ENCODE results near the gene DDIT4L. TPM values are rescaled to one million over a fixed set of nuclear protein-coding genes. Genes with fewer than 3 reads are reported as not detected.
"Not testable (repeated sequence)": the region's sequence is repeated elsewhere in the genome, so short reads cannot be mapped to it uniquely, and the experiment has no call there.

Gene DDIT4L
- total and polyA plus RNA-seq, 4 experiments from 2014 or later: 0.32 TPM; not detected in 3

GRCh38 chr4:100198061-100198460, 7.8 kb upstream of the DDIT4L start:
- Mint-ChIP-seq H3K27ac (no peak overlapping the region), H3K4me3 (no peak overlapping the region), H3K4me1 (peaks cover 0 to 1% (median 0%) of the 10 kb centered on the region in 4 donors), H3K9me3 (no peaks in the 10 kb centered on the region), H3K36me3 (no peaks in the 10 kb centered on the region), H3K27me3 (peaks cover 0 to 5% of the 10 kb centered on the region in 2 donors)
- DNase-seq: no peak
- intact Hi-C loops (cut with micrococcal nuclease): no loop called here
- ChIA-PET POLR2A (ENCODE audit: partially characterized antibody) (no interaction called here), CTCF (ENCODE audit: partially characterized antibody) (interaction anchor here (1.3 kb wide), 1 partner anchor 11 kb away, joined by 3 read pairs; no protein-coding TSS in a partner anchor)
- Histone ChIP-seq H3K4me3 (ENCODE audit: low read length in 2 of 2) (no peak overlapping the region), H3K27ac (ENCODE audit: low read depth, low read length) (no peak overlapping the region), H3K4me1 (ENCODE audit: insufficient read depth, low read length) (no peaks in the 10 kb centered on the region), H3K27me3 (ENCODE audit: insufficient read depth, low read length) (no peaks in the 10 kb centered on the region), H3K36me3 (ENCODE audit: insufficient read depth, low read length) (no peaks in the 10 kb centered on the region), H3K9me3 (ENCODE audit: control insufficient read depth in 1 of 2, low read length in 2 of 2) (no peaks in the 10 kb centered on the region)

- CTCF ChIA-PET (ENCODE audit: partially characterized antibody); POLR2A ChIA-PET (ENCODE audit: partially characterized antibody); H3K36me3 ChIP-seq (ENCODE audit: insufficient read depth, low read length); DNase-seq; H3K4me3 Mint-ChIP-seq; H3K4me1 Mint-ChIP-seq; H3K27me3 ChIP-seq (ENCODE audit: insufficient read depth, low read length); H3K36me3 Mint-ChIP-seq; H3K4me3 ChIP-seq (ENCODE audit: low read length in 2 of 2); H3K9me3 Mint-ChIP-seq; H3K27me3 Mint-ChIP-seq; intact Hi-C loops (cut with micrococcal nuclease); H3K27ac Mint-ChIP-seq; H3K9me3 ChIP-seq (ENCODE audit: control insufficient read depth in 1 of 2, low read length in 2 of 2); H3K4me1 ChIP-seq (ENCODE audit: insufficient read depth, low read length); H3K27ac ChIP-seq (ENCODE audit: low read depth, low read length): not testable (repeated sequence)
Measured at GRCh38 chr4:100196388-100197071, 6.3 kb upstream of the DDIT4L start.

GRCh38 chr4:100190643-100191600, 654 bp upstream of the DDIT4L start:
- intact Hi-C loops (cut with micrococcal nuclease): no loop called here
- peaks cover 5% of the 10 kb centered on the region for H3K27me3 ChIP-seq (ENCODE audit: insufficient read depth, low read length)
- H3K4me1 ChIP-seq (ENCODE audit: insufficient read depth, low read length): peaks cover 10% of the 10 kb centered on the region
- CTCF ChIA-PET (ENCODE audit: partially characterized antibody): no interaction called here
- no peaks in the 10 kb centered on the region for H3K36me3 ChIP-seq (ENCODE audit: insufficient read depth, low read length)
- H3K4me3 ChIP-seq (ENCODE audit: low read length in 2 of 2): peak overlapping the region in 1 of 2 donors; percentile 17
- peaks cover 10 to 21% (median 13%) of the 10 kb centered on the region in 4 donors for H3K4me1 Mint-ChIP-seq
- H3K27ac ChIP-seq (ENCODE audit: low read depth, low read length): no peak overlapping the region
- no peaks in the 10 kb centered on the region for H3K36me3 Mint-ChIP-seq
- no peaks in the 10 kb centered on the region for H3K9me3 Mint-ChIP-seq
- POLR2A ChIA-PET (ENCODE audit: partially characterized antibody): no interaction called here
- H3K27me3 Mint-ChIP-seq: peaks cover 22 to 34% of the 10 kb centered on the region in 2 donors
- no peak overlapping the region for H3K27ac Mint-ChIP-seq
- no peaks in the 10 kb centered on the region for H3K9me3 ChIP-seq (ENCODE audit: control insufficient read depth in 1 of 2, low read length in 2 of 2)
- DNase-seq: no peak
- peak overlapping the region; percentile 75 to 91 (median 84) for H3K4me3 Mint-ChIP-seq

DNA sequence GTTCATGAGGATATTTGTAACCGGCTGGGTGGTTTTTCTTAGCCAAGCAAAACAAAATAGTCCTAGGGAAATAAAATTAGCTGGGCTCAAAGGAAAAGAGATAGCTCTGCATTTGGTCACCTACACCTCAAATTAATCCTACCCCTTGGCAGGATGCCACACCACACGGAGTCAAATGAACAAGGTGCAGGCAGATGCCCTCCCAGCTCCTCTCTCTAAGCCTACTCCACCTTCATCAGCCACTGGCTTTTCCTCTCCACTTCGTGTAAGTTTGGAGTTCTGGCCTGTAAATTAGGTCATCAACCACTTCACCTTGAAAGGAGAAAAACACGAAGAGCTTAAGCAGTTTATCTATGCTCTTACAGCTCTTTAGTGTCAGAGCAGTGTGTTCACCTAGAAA, 1.4 kb downstream of the DDIT4L start:
- Histone ChIP-seq H3K27me3 (ENCODE audit: insufficient read depth, low read length) (peaks cover 5% of the 10 kb centered on the region), H3K4me1 (ENCODE audit: insufficient read depth, low read length) (peaks cover 10% of the 10 kb centered on the region), H3K9me3 (ENCODE audit: control insufficient read depth in 1 of 2, low read length in 2 of 2) (no peaks in the 10 kb centered on the region), H3K27ac (ENCODE audit: low read depth, low read length) (no peak overlapping the region), H3K36me3 (ENCODE audit: insufficient read depth, low read length) (no peaks in the 10 kb centered on the region), H3K4me3 (ENCODE audit: low read length in 2 of 2) (no peak overlapping the region)
- peak overlapping the region in 6 of 8 donors; percentile 62 to 83 (median 78) for H3K4me3 Mint-ChIP-seq
- peaks cover 27 to 36% of the 10 kb centered on the region in 2 donors for H3K27me3 Mint-ChIP-seq
- H3K27ac Mint-ChIP-seq: no peak overlapping the region
- H3K9me3 Mint-ChIP-seq: no peaks in the 10 kb centered on the region
- DNase-seq: no peak
- intact Hi-C loops (cut with micrococcal nuclease): no loop called here
- no peaks in the 10 kb centered on the region for H3K36me3 Mint-ChIP-seq
- CTCF ChIA-PET (ENCODE audit: partially characterized antibody): interaction anchor here (1.4 kb wide), 1 partner anchor 95 kb away, joined by 4 read pairs; no protein-coding TSS in a partner anchor
- peaks cover 9 to 21% (median 13%) of the 10 kb centered on the region in 4 donors for H3K4me1 Mint-ChIP-seq
- POLR2A ChIA-PET (ENCODE audit: partially characterized antibody): no interaction called here

DNA sequence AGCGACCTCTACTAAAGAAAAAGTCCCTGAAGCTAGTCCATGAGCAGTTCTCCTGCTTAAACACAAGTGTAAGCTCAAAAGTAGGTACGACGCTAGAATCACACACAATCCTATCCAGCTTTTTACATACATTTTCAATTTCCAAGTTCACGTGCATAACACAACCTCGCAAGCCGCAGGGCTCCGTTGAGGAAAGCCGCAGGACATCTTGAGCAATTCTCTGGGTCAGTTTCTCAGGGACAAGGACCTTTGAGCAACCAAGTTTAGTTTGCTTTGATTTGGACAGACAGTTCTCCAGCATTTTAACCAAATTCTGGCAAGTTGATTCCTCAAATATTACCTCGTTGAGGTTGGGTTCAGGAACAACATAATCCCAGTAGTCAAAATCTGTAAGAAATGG, 2.5 kb downstream of the DDIT4L start:
- H3K4me1 ChIP-seq (ENCODE audit: insufficient read depth, low read length): peaks cover 10% of the 10 kb centered on the region
- Mint-ChIP-seq H3K4me3 (no peak overlapping the region), H3K27ac (no peak overlapping the region), H3K36me3 (no peaks in the 10 kb centered on the region), H3K27me3 (peaks cover 27 to 38% of the 10 kb centered on the region in 2 donors), H3K9me3 (no peaks in the 10 kb centered on the region), H3K4me1 (peaks cover 9 to 21% (median 13%) of the 10 kb centered on the region in 4 donors)
- intact Hi-C loops (cut with micrococcal nuclease): no loop called here
- H3K27ac ChIP-seq (ENCODE audit: low read depth, low read length): no peak overlapping the region
- H3K27me3 ChIP-seq (ENCODE audit: insufficient read depth, low read length): peaks cover 5% of the 10 kb centered on the region
- no peak for DNase-seq
- no peaks in the 10 kb centered on the region for H3K36me3 ChIP-seq (ENCODE audit: insufficient read depth, low read length)
- ChIA-PET POLR2A (ENCODE audit: partially characterized antibody) (no interaction called here), CTCF (ENCODE audit: partially characterized antibody) (no interaction called here)
- H3K9me3 ChIP-seq (ENCODE audit: control insufficient read depth in 1 of 2, low read length in 2 of 2): no peaks in the 10 kb centered on the region
- H3K4me3 ChIP-seq (ENCODE audit: low read length in 2 of 2): no peak overlapping the region

DNA sequence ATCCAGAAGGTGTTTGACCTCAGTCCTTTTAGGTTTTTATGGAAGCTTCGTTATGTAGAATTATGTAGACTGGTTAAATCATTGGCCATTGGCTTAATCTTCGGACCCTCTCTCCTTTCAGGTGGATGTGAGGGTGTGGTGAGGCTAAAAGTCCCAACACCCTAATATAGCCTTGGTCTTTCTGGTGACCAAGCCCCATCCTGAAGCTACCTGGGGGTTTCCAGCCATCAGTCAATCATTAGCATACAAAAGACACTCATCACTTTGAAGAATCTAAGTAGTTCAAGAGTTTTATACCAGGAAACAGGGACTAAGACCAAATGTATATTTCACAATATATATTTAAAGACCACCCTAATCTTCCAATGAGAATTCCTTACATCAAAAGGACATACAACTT, 5.5 kb downstream of the DDIT4L start:
- no peaks in the 10 kb centered on the region for H3K36me3 Mint-ChIP-seq
- no peak overlapping the region for H3K27ac Mint-ChIP-seq
- H3K27me3 Mint-ChIP-seq: peaks cover 18 to 32% of the 10 kb centered on the region in 2 donors
- POLR2A ChIA-PET (ENCODE audit: partially characterized antibody): no interaction called here
- no peak overlapping the region for H3K4me3 Mint-ChIP-seq
- H3K27ac ChIP-seq (ENCODE audit: low read depth, low read length): no peak overlapping the region
- peaks cover 4% of the 10 kb centered on the region for H3K4me1 ChIP-seq (ENCODE audit: insufficient read depth, low read length)
- no peaks in the 10 kb centered on the region for H3K9me3 ChIP-seq (ENCODE audit: control insufficient read depth in 1 of 2, low read length in 2 of 2)
- H3K4me1 Mint-ChIP-seq: peaks cover 3 to 8% (median 5%) of the 10 kb centered on the region in 4 donors
- DNase-seq: no peak
- H3K27me3 ChIP-seq (ENCODE audit: insufficient read depth, low read length): peaks cover 5% of the 10 kb centered on the region
- CTCF ChIA-PET (ENCODE audit: partially characterized antibody): no interaction called here
- intact Hi-C loops (cut with micrococcal nuclease): no loop called here
- H3K4me3 ChIP-seq (ENCODE audit: low read length in 2 of 2): no peak overlapping the region
- H3K36me3 ChIP-seq (ENCODE audit: insufficient read depth, low read length): no peaks in the 10 kb centered on the region
- H3K9me3 Mint-ChIP-seq: no peaks in the 10 kb centered on the region

DNA sequence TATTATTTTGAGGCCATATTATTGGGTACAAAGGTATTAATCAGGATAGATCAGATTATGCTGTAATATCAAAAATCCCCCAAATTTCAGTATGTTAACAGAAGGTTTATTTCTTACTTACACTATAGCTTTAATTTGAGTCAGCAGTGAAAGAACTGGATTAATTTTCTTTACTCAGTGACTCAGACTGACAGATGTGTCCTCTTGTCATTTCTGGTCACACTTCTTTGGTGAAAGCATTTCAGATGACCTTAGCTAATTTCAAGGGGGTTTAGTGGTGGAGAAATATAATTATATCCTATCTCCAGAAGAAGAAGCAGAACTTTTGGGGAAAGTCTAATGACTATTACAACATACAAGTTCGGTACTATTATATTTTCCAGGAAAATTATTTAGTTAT, 12.4 kb downstream of the DDIT4L start:
- Mint-ChIP-seq H3K27me3 (peaks cover 0 to 2% of the 10 kb centered on the region in 2 donors), H3K36me3 (no peaks in the 10 kb centered on the region), H3K4me3 (no peak overlapping the region), H3K9me3 (no peaks in the 10 kb centered on the region), H3K27ac (no peak overlapping the region), H3K4me1 (peaks cover 0 to 2% (median 0%) of the 10 kb centered on the region in 4 donors)
- no peaks in the 10 kb centered on the region for H3K9me3 ChIP-seq (ENCODE audit: control insufficient read depth in 1 of 2, low read length in 2 of 2)
- no peak for DNase-seq
- ChIA-PET POLR2A (ENCODE audit: partially characterized antibody) (no interaction called here), CTCF (ENCODE audit: partially characterized antibody) (no interaction called here)
- no peaks in the 10 kb centered on the region for H3K4me1 ChIP-seq (ENCODE audit: insufficient read depth, low read length)
- no peak overlapping the region for H3K4me3 ChIP-seq (ENCODE audit: low read length in 2 of 2)
- intact Hi-C loops (cut with micrococcal nuclease): no loop called here
- H3K36me3 ChIP-seq (ENCODE audit: insufficient read depth, low read length): no peaks in the 10 kb centered on the region
- no peaks in the 10 kb centered on the region for H3K27me3 ChIP-seq (ENCODE audit: insufficient read depth, low read length)
- H3K27ac ChIP-seq (ENCODE audit: low read depth, low read length): no peak overlapping the region
